Suprapubic skin (tissue), 3 donors: ENCODE measurements around the gene COL4A6.

Experiments used
- POLR2AphosphoS5 ChIP-seq, 3 donors: sonication (generic); formaldehyde crosslinking; IDR thresholded peaks; one replicate each; pipeline ENCODE4 v1.6.1; 2017; ENCODE audit warnings: antibody characterized with exemption in 3 of 3
- TF ChIP-seq, protein P1 (sequence below), 2 donors: fragments of 200-600 bp in 1 of 2; fragments of 450-650 bp in 1 of 2; sonication (generic) in 1 of 2; IDR thresholded peaks; one replicate each; pipeline ENCODE4 v1.5.1; 2016 to 2019; ENCODE audit warnings: antibody characterized with exemption in 2 of 2, mild to moderate bottlenecking in 1 of 2, moderate library complexity in 1 of 2

DNA sequence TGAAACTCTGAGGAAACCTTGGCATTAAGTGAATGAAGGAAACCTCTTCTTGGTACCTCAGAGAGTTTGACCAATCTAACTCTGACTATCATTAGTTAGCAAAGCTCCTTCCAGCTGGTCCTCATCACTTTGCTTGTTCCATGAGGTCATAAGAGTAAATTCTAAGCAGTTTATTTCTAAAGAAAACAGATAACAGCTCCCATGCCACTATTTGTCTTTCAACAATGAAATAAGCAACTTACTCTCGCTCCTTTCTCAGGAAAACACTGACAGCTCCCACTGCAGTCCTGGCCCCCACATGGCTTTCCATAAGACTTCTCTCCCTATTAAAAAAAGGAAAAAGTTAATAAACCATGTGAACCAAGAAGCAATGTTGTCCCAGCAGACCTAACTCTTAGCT, 127.7 kb downstream of the COL4A6 start:
- TF ChIP-seq, protein P1, sequence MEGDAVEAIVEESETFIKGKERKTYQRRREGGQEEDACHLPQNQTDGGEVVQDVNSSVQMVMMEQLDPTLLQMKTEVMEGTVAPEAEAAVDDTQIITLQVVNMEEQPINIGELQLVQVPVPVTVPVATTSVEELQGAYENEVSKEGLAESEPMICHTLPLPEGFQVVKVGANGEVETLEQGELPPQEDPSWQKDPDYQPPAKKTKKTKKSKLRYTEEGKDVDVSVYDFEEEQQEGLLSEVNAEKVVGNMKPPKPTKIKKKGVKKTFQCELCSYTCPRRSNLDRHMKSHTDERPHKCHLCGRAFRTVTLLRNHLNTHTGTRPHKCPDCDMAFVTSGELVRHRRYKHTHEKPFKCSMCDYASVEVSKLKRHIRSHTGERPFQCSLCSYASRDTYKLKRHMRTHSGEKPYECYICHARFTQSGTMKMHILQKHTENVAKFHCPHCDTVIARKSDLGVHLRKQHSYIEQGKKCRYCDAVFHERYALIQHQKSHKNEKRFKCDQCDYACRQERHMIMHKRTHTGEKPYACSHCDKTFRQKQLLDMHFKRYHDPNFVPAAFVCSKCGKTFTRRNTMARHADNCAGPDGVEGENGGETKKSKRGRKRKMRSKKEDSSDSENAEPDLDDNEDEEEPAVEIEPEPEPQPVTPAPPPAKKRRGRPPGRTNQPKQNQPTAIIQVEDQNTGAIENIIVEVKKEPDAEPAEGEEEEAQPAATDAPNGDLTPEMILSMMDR (IDR thresholded peaks at IDR 0.05), result no peak
- TF ChIP-seq POLR2AphosphoS5 (IDR thresholded peaks at IDR 0.05), result no peak
